Mammary epithelial cell (primary cell): Measurements from ENCODE around the gene HOXA7.

Experiments used
- CTCF ChIP-seq, 2 donors: IDR thresholded peaks in 1 of 2; conservative IDR thresholded peaks in 1 of 2; 2 replicates each; pipeline ENCODE4 v1.5.1; 2011 to 2012; ENCODE audit warnings: inconsistent platforms in 2 of 2, low read length in 2 of 2, mild to moderate bottlenecking in 2 of 2, control low read depth in 1 of 2, low read depth in 1 of 2; ENCODE audit not compliant: insufficient read depth in 1 of 2; ENCODE audit errors: extremely low read depth in 1 of 2
- EZH2 ChIP-seq: IDR thresholded peaks from 2 replicates; pipeline ENCODE4 v1.6.1; 2012; ENCODE audit warnings: low read length, inconsistent platforms, borderline replicate concordance

- no peak for TF ChIP-seq CTCF (conservative IDR thresholded peaks at IDR 0.05 in 1 of 2, IDR thresholded peaks at IDR 0.05 in 1 of 2; ENCODE audit: extremely low read depth in 1 of 2, insufficient read depth in 1 of 2, low read depth in 1 of 2, low read length in 2 of 2)
- TF ChIP-seq EZH2, result no peak
Observed at GRCh38 chr7:27171637-27172314, 15.3 kb upstream of the HOXA7 start.
